ENCODE results near the gene TREML2.
"Not testable (repeated sequence)": the region's sequence is repeated elsewhere in the genome, so short reads cannot be mapped to it uniquely, and the experiment has no call there.

TREML2 gene

GRCh38 chr6:41208439-41209106 is 7.6 kb upstream of the TREML2 start:
- DNase-seq, result no peak

- DNase-seq, result no peak
Observed at GRCh38 chr6:41204156-41204555, 3.2 kb upstream of the TREML2 start.

GRCh38 chr6:41201764-41202173 is 820 bp upstream of the TREML2 start:
- DNase-seq, result no peak

- DNase-seq, result peak; percentile 72
Observed at GRCh38 chr6:41200296-41200900, 551 bp downstream of the TREML2 start.

GRCh38 chr6:41199552-41200246 is 1.2 kb downstream of the TREML2 start:
- peak; percentile 71 for DNase-seq

GRCh38 chr6:41197234-41197633 is 3.7 kb downstream of the TREML2 start:
- DNase-seq, result no peak

GRCh38 chr6:41194386-41194785 is 6.6 kb downstream of the TREML2 start:
- no peak for DNase-seq

- DNase-seq, result no peak
Observed at GRCh38 chr6:41193884-41194283, 7.1 kb downstream of the TREML2 start.

GRCh38 chr6:41193171-41193734 is 7.7 kb downstream of the TREML2 start:
- no peak for DNase-seq

- DNase-seq, result no peak
Observed at GRCh38 chr6:41191569-41191968, 9.4 kb downstream of the TREML2 start.

GRCh38 chr6:41190791-41191190 is 10.2 kb downstream of the TREML2 start:
- no peak for DNase-seq

GRCh38 chr6:41189967-41190366 is 11.0 kb downstream of the TREML2 start:
- DNase-seq, result no peak

GRCh38 chr6:41189046-41189445 is 11.9 kb downstream of the TREML2 start:
- not testable (repeated sequence) for DNase-seq

- no peak for DNase-seq
Observed at GRCh38 chr6:41187924-41188886, 12.7 kb downstream of the TREML2 start.

GRCh38 chr6:41186031-41186562 is 14.9 kb downstream of the TREML2 start:
- no peak for DNase-seq

GRCh38 chr6:41184761-41185160 is 16.2 kb downstream of the TREML2 start:
- DNase-seq, result no peak

GRCh38 chr6:41182069-41183034 is 18.6 kb downstream of the TREML2 start:
- peak; percentile 69 for DNase-seq

GRCh38 chr6:41181566-41181965 is 19.4 kb downstream of the TREML2 start:
- DNase-seq, result no peak

- no peak for DNase-seq
Observed at GRCh38 chr6:41179163-41179562, 21.8 kb downstream of the TREML2 start.

GRCh38 chr6:41177695-41178094 is 23.3 kb downstream of the TREML2 start:
- no peak for DNase-seq

- DNase-seq, result no peak
Observed at GRCh38 chr6:41177287-41177686, 23.7 kb downstream of the TREML2 start.

All from CD4-positive, alpha-beta T cell treated with Interleukin-4 for 4 hours (primary cell).